GM21381 (cell line): Measurements from ENCODE around the gene SLC30A3.
"Not testable (repeated sequence)": the region's sequence is repeated elsewhere in the genome, so short reads cannot be mapped to it uniquely, and the experiment has no call there.

Experiments used
- ATAC-seq: cut with Tn5 transposase; IDR thresholded peaks from one replicate; pipeline ENCODE4 v1.9.1; 2021; ENCODE audit warnings: mild to moderate bottlenecking, moderate library complexity; ENCODE audit not compliant: unreplicated experiment

Gene SLC30A3

DNA sequence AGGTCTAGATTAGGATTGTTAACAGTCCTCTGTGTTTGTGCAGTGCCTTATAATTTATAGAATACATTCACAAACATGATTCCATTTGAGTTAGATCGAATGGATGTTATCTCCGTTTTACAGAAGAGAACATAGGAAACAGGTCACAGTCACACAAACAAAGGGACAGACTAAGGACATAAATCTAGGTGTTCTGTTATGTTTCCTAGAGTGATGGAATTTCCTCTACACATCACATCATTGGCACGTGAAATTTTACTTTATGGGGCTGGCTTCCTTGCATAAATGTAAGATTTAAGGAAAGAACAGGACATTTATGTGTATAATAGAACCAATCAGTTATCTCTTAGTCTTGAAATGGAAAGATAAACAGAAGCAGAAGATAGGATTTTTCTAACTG is 25.8 kb upstream of the SLC30A3 start:
- no peak for ATAC-seq

DNA sequence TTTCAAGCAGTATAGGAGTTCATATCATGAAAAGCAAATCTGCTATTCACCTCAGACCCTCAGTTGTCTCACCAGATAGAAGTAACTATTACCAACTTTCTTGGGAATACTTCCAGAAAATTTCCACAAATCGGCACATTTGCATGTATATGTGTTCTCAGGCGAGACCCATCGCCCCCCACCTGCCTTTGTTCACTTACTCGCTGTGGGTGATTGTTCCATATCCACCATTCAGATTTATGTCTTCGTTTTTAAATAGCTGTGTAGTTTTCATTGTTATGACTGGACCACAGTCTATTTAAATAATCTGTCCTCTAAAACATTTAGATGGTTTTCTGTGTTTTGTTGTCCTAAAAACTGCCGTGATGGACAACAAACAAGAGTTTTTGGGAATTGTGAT is 22.6 kb upstream of the SLC30A3 start:
- no peak for ATAC-seq

DNA sequence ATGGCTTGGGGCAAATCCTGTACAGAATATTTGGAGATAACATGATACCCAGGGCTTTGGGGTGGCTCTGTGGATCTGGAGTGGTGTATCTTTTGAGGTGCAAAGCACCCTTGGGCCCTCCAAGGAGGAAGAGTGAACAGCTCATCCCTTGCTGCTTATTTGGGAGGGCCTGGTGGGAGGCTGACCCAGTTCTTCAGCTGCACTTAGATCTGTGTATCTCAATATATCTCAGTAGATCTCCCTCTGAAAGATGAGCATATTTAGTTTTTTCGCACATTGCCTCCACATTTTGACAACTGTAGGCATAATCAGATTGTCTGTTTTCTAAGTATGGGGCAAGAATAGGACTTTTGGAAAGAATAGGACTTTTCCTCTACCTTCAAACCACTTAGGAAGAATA is 22.1 kb upstream of the SLC30A3 start:
- ATAC-seq, result no peak

DNA sequence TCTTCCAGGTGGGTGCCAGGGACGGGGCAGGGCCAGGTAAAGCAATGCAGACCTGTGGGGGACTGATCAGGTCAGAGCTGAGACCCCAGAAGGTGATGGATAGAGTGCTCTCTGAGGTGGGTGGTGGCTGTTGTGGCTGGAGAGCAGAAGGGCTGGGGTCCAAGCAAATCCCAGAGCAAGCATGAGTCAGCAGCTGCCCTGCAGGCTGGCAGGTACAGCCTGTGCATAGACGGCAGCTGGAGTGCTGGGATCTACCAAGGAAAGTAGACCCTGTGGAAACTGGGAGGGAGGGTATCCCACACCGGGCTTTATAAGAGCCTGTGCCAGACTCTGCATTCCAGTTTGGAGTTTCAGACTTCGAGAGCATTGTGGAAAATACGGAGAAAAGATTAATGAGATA is 20.0 kb upstream of the SLC30A3 start:
- ATAC-seq, result no peak

DNA sequence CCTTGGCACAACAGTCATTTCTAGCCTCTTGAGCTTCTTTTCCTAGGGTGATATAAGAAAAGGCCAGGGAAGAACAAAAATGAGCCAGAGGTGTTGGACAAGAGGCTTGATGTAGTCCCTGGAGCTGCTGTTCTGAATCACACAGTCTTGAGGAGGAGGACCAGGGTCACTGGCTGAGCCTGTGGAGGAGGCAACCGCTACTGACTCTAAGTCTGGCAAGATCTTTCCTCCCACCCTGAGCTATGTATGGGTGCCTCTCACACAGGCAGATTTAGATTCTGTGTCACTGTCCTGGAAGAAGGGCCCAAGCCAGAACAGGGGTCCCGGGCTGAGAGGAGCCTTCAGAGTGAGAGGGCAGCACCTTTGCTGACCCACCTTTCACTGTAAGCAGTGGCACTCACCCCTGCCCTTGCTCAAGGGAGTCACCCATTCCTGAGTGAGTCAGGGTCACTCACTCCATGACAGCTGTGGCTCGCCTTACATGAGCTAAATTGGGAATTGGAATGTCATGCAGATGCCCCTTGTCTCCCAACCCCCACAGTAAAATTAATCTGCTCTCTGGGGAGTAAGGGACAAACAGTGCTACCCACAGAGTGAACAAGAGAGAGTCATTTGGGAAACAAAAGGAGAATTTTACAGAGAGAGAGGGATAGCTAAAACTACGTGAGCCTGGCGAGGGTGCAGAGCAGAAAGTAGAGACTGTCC is 19.2 kb upstream of the SLC30A3 start, which contains the start of gene TRIM54:
Gene TRIM54 (plus strand): TSS at position 575 of the 705 bp plus-strand sequence. CDS start 303 bp downstream, outside the sequence.
- no peak for ATAC-seq

DNA sequence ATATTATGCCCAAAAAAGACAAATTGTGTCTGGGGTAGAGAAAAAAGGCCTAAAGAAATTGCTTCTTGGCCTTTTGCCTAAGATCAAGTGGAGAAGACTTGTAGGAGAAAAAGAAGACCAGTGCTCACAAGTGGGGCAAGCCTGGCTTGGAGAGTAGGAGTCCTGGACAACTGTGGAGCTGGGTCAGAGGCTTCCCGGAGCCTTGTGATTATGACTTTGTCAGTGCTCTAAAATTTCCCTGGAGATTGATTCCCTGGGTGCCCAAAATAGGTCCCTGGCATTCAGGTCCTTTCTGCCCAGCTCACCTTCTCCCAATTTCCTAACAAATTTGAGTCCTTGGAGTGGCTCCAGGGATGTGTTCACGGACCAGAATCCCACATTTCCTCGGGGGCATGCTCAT is 18.6 kb upstream of the SLC30A3 start:
- ATAC-seq, result no peak

DNA sequence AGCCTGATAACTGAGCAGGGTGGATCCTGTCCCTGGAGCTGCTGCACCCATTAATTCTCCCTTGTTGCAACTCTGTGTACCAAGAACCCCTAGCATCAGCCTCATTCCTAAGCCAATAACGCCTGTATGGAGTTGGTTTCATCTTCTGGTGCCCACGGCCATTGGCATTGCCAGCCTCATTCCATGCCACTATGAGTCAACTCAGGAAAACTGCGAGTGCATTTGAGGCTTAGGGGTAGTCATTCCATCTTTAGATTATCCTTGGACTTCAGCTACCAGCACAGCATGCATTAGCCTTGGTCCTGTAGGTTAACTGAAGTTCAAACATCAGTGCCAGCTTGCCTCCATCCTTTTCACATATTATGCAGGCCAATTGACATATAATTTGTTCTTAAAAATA is 18.0 kb upstream of the SLC30A3 start:
- ATAC-seq, result no peak

DNA sequence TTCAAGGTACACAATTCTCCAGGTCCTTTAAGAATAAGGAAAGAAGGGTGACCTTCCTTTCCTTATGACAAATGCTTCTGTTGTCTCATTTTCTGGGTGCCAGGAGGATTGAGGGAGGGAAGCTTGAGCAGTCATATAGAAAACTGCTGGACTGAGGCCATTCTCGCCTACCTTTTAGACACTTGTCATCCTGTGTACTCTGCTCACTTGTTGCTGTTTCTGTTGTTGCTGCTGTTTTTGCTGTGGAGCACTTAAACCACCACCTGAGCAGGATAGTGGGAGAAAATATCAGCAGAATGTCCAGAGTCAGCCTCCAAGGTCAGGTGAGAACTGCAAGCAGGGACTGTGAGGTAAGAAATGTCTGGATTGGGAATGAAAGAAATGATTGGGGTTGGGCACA is 15.2 kb upstream of the SLC30A3 start:
- ATAC-seq, result no peak

DNA sequence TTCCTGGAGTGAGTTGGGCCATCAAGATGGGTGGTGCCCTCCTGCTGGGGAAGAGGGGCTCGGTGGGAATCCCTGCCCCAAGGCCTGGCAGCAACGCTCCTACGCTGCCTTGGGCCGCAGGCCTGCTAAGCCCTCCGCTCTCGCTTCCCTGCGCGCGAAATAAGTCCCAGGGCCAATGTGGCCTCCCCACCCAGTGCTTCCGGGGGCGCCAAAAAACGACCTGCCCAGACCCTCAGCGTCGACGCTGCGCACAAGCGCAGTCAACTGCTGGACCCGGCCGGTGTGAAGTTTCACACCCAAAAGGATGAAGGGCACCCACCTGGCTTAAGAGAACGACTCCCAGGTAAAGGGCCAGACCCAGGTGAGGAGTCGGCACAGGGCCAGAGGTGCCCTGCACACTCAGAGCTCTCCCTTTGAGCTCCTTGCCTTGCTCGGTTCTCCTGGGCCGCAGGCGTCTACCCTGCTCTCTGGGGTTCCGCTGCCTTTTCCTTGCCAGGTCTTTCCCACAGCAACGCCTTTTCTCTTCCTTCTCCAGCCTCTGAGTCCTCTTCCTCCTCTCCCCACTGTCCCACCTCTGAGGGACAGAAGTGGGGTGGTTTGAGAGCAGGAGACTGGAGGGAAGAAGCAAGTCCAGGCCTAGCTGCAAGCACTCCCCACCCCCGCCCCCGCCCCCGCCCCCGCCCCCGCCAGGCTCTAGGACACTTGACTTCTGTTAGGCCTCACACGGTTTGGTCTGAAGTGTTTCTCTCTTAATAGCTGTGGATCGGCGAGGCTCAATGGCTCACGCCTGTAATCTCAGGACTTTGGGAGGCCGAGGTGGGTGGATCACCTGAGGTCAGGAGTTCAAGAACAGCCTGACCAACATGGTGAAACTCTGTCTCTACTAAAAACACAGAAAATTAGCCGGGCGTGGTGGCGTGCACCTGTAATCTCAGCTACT is 12.6 kb upstream of the SLC30A3 start, which contains the start of gene DNAJC5G:
Gene DNAJC5G (plus strand): TSS at position 223 of the 940 bp plus-strand sequence. CDS start 1,296 bp downstream, outside the sequence.
- ATAC-seq, result no peak

DNA sequence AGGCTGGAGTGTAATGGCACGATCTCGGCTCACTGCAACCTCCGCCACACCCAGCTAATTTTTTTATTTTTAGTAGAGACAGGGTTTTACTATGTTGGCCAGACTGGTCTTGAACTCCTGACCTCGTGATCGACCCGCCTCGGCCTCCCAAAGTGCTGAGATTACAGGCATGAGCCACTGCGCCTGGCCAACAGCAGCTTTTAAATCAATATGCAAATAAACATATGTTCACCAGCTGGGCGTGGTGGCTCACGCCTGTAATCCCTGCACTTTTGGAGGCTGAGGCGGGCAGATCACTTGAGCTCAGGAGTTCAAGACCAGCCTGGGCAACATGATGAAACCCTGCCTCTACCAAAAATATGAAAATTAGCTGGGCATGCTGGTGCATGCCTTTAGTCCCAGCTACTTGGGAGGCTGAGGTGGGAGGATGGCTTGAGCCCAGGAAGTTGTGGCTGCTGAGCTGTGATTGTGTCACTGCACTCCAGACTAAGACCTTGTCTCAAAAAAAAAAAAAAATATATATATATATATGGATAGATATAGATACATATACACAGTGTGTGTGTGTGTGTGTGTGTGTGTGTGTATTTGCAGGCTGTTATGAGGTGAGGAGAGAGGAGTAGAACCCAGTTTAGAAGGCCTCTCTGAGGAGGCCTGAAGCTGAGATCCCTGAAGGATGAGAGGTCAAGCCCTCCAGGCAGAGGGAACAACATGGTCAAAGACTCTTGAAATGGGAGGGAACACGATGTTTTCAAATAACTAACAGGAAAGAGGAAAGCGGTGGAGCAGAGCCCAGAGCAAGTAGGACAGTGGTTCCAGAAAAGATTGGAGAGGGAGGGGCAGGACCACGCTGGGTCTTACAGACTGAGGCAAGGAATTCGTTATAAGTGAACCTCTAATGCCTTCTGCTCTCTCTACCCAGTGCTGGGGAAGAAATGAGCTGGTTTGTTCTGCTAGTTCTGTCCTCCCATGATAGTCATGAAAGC is 10.0 kb upstream of the SLC30A3 start:
- not testable (repeated sequence) for ATAC-seq

DNA sequence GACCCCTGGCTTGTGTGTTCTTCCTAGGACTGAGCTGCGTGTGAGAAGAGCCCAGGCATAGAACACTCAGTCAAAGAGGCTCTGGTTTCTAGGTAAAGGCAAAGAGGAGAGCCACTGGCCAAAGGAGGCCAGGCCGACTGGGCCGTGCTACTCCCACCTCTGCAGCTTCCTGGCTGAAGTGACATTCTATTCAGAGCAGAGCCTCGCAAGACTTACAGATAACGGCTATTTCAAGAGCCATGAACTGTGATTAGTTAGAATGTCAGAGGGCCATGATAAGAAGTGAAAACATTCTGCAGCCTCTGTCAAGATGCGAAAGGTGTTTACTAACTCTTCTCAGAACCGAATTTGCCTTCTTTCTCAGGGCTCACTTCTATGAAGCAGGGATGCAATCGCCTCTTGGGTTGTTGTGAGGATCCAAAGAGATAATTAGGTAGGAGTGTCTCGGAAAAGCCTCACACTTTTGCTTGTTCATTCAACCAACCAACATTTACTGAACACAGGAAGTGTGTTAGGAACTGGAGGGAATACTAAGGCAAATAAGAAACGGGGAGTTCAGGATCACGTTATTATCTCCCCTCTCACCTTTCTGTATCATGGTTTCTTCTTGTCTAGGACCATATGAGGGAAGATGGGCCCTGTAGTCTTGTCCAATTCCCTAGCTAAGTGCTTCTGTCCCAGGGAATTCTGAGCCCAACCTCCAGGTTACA is 8.9 kb upstream of the SLC30A3 start:
- no peak for ATAC-seq

DNA sequence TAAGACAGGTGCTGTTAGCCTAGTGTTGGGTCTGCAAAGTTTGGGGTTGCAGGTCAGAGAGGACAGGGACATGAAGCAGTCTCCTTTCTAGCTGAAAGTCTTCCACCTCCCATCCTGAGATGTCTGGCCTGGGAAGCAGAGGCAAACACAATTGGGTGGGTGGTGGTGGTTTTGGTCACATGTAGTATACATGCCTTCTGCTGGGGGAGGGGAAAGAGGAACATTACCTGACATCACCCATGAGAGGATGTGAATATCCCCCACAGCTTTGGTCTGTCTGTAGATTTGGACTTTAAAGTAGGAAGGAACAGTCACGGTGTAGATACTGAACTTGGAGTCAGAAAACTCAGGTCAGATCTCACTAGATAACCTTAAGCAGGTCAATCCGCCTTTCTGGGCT is 7.8 kb upstream of the SLC30A3 start:
- no peak for ATAC-seq

DNA sequence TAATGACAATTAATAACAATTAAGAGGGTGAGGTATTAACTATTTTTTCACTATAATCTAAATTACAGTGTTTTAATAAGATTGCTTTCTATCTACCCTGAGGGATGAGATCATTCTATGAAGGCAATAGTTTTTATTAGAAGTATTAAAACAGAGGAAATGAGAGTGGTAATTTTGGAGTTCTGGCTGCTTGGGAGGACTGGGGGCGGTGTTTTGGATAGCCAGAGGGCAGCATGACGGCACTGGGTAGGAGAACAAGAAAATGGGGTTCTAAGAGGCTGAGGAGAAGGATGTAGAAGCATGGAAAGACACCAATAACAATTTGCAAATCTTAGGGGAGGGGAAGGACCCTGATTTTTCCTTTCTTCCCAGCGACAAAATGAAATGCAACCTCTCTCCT is 7.3 kb upstream of the SLC30A3 start:
- no peak for ATAC-seq

DNA sequence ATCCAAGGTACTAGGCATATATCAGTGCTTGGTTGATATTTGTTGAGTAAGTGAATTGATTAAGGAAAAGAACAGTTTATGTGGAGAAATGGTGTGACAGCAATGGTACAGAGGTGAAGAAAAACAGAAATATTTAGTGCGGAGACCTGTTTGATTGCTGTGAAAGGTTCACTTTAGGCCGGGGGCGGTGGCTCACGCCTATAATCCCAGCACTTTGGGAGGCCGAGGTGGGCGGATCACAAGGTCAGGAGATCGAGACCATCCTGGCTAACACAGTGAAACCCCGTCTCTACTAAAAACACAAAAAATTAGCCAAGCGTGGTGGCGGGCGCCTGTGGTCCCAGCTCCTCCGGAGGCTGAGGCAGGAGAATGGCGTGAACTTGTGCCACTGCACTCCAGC is 5.4 kb upstream of the SLC30A3 start:
- ATAC-seq, result not testable (repeated sequence)

DNA sequence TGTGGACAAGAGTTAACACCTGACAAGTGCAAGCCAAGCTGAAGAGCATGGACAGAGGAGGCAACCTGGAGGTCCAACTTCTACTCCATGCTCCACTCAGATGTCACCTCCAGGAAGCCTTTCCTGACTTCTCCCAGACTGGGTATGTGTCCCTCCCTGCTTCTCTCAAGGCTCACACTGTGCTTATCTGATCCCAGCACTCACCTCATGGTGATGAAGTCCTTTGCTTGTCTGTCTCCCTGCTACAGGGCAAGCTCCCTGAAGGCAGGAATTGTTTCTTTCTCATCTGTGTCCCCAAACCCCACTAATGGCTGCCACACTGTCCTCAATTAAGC is 2.7 kb upstream of the SLC30A3 start:
- ATAC-seq, result no peak

DNA sequence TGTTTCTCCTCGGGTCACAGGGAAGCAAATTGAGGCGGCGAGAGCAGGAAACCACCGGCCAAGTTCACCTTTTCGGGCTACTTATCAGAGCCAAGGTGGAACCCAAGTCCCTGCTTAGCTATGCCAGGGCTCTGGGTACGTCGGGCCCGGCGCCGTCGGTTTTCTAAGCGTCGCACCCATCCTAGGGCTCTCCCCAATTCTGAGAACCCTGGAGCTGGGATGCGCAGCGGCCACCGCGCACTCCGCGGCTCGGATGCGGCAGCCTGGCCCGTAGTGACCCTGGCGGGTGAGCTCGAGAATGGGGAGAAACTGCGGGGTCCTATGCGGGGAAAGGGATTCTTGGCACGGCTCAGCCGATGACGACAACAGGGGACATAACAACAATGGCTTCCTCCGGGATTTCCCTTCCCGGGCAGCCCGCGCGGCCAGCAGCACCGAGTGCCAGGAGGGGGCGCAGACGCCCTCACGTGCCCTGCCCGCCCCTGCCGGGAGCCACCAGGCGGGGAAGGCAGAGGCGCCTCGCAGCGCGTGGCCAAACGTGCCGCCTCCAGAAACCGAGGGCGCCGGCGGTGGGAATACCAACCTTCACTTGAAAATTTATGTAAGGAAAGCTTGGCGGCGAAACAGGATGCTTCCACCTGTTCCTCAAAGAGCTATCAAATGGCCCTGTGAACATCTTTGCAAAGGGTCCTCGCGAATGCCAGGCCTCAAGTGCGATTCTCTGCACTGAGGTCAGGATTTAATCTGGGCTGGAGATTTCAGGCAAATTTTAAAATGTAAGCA is 2.1 kb upstream of the SLC30A3 start:
- no peak for ATAC-seq

DNA sequence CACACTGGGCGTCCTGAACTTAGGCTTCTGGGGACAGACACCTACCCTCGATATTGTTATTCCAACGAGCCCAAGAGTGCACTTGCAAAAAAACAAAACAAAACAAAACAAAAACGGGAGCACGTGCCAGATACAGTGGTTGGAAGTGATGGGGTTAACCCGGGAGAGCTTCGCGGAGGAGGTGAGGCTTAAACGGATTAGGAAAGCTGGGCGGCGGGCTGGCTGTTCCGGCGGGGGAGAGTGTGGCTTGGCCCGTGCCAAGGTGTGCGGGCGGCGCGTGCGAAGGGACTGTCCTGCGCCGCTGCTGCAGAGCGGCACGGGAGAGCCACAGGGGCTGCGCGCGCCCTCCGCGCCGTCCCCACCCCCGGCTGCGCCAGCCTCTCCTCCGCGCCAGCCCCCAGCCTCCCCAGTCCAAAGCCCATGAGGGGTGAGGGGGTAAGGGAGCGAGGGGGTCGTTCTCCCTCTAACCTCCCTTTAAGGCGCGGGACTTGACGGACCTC is 1.5 kb upstream of the SLC30A3 start:
- no peak for ATAC-seq

DNA sequence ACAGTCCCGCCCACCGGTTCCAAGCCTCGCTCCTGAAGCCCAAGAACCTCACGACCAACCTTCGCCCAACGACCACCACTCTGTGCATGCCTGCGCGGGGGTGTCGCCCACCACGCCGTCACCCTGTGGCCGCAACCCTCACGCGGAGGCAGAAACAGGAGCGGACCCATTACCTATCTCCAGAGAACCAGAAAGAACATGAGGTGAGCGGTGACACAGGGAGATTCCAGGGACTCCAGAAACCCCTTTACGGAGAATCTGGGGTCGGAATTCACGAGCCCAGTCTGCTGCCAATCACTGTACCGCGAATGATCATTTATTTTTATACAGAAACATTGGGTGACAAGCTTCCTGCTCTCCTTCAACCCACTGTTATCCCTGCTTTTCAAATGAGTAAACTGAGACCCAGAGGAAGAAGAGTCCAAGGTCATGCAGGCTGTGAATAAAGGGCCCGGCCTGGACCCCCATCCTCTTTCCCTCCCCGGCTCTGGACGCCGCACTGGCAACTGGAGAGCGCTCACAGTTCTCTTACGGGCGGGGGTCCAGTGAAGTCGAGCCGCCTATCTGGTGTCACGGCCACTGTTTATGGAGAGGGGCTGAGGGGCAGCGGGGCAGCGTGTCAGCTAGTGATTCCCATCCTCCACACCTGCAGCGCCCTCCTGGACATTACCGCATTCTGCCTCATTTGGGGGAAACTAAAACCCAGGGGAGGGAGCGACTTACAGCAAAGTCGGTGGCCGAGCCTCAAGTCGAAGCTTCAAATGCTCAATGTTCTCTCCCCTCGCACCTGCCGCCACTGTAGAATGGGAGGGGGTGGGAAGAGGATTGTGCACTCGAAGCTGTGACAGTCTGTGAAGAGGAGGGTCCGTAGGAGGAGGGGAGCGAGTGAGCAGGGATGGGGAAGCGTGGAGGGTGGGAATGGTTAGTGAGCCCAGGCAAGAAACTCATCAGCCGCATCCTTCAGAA is 723 bp upstream of the SLC30A3 start:
- no peak for ATAC-seq
